ENCODE measurements around the gene ORM2. TPM values are rescaled to one million over a fixed set of nuclear protein-coding genes. Genes with fewer than 3 reads are reported as not detected.

The ORM2 gene
- total and polyA plus RNA-seq, 9 of the 15 experiments (the other 6 are each of a cell fraction or from before 2014, with no cell fraction given) = 0.98 TPM; not detected in 8

DNA sequence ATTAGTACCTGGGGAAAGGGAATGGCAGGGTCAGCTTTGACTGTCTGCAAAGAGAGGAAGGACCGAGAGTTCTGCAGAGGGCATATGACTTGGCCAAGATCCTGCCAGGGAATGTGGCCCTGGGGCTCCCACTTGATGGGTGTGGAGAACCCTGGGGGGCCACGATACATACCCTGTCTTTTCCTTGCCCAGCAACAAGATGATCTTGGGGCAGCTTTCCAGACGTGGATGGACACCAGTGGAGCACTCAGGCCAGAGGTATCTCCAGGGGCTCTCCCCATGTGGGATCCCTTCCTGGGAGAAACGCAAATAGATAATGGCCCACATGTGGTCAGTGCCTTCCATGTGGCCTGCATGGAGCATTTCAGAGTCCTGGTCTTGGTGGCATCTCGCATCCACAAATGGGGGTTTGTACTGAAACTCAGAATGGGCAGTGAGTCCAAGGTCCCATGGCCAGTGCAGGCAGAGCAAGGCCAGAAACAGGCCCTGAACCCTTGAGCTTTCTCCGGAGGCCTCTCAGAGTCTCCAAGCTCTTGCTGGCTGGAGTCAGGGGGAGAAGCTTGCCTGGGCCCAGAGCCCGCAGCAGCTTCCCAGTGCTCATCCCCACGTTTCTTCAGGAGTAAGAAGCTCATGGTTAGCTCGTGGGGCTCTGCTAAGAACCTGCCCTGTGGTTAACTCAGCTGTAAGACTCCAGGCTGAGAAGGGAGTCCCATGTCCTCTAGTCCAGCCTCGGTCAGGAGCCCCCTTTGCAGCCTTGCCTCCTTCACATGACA, 25.1 kb upstream of the ORM2 start:
- H2AFZ ChIP-seq (ENCODE audit: low read depth, low read length) = no peak overlapping the region
- ATAC-seq (no peak), FAIRE-seq (no peak), DNase-seq (ENCODE audit: extremely low read depth in 1 of 4, low spot score in 3 of 4) (no peak)
- H3K27ac ChIP-seq (ENCODE audit: extremely low read depth, low read depth, low read length) = no peak overlapping the region
- BruUV-seq (replicated peaks) = no TSS peak
- peaks cover 3% of the 10 kb centered on the region for H4K20me1 ChIP-seq (replicated peaks; ENCODE audit: control insufficient read depth, insufficient read depth, low read length)
- H3K79me2 ChIP-seq (ENCODE audit: control insufficient read depth, insufficient read depth, low read length) = no peaks in the 10 kb centered on the region
- ChIA-PET POLR2A (interaction anchor here (0.7 kb wide), 1 partner anchor 9 kb away, joined by 3 read pairs; no protein-coding TSS in a partner anchor), CTCF (ENCODE audit: low intra/inter-chr PET ratio) (interaction anchor here (1.1 kb wide), 1 partner anchor 497 kb away, joined by 3 read pairs; no protein-coding TSS in a partner anchor)
- no peaks in the 10 kb centered on the region for H3K9me3 ChIP-seq (replicated peaks; ENCODE audit: control insufficient read depth, insufficient read depth, low read depth, low read length)
- peaks cover 10 to 78% of the 10 kb centered on the region in 2 experiments; a peak in 3 of 5 replicates for H3K27me3 ChIP-seq (ENCODE audit: control insufficient read depth in 2 of 2, insufficient read depth in 2 of 2, low read length in 2 of 2)
- intact Hi-C loops (cut with micrococcal nuclease) (no loop called here), in situ Hi-C loops (cut with MboI) (no loop called here)
- H3K4me2 ChIP-seq (ENCODE audit: insufficient read depth, low read length) = no peak overlapping the region
- no peaks in the 10 kb centered on the region for H3K9me1 ChIP-seq (ENCODE audit: control insufficient read depth, insufficient read depth, low read length)
- TF ChIP-seq NR4A1 (CRISPR knock-in tag; IDR thresholded peaks at IDR 0.05) (no peak), NR4A1 (tag; IDR thresholded peaks at IDR 0.05) (no peak), ZKSCAN1 (IDR thresholded peaks at IDR 0.05; ENCODE audit: low read depth, low read length) (no peak), TBP (optimal IDR thresholded peaks at IDR 0.05; ENCODE audit: low read depth, low read length) (no peak), FOXK2 (conservative IDR thresholded peaks at IDR 0.05 in 1 of 2, IDR thresholded peaks at IDR 0.05 in 1 of 2; ENCODE audit: low read depth in 2 of 2) (no peak), ZKSCAN8 (CRISPR knock-in tag; IDR thresholded peaks at IDR 0.05) (no peak), E2F3 (CRISPR knock-in tag; IDR thresholded peaks at IDR 0.05) (no peak), CTBP1 (IDR thresholded peaks at IDR 0.05; ENCODE audit: borderline replicate concordance) (no peak), FOXK1 (CRISPR knock-in tag; IDR thresholded peaks at IDR 0.05; ENCODE audit: borderline replicate concordance) (no peak), BMI1 (IDR thresholded peaks at IDR 0.05; ENCODE audit: low read length) (no peak), RBBP5 (IDR thresholded peaks at IDR 0.05; ENCODE audit: borderline replicate concordance, insufficient read depth, low read length, poor library complexity, severe bottlenecking) (no peak), GABPB2 (CRISPR knock-in tag; conservative IDR thresholded peaks at IDR 0.05) (no peak)
- TF ChIP-seq, protein P1, sequence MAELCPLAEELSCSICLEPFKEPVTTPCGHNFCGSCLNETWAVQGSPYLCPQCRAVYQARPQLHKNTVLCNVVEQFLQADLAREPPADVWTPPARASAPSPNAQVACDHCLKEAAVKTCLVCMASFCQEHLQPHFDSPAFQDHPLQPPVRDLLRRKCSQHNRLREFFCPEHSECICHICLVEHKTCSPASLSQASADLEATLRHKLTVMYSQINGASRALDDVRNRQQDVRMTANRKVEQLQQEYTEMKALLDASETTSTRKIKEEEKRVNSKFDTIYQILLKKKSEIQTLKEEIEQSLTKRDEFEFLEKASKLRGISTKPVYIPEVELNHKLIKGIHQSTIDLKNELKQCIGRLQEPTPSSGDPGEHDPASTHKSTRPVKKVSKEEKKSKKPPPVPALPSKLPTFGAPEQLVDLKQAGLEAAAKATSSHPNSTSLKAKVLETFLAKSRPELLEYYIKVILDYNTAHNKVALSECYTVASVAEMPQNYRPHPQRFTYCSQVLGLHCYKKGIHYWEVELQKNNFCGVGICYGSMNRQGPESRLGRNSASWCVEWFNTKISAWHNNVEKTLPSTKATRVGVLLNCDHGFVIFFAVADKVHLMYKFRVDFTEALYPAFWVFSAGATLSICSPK (IDR thresholded peaks at IDR 0.05; ENCODE audit: borderline replicate concordance) = no peak
- TF ChIP-seq, protein P2, sequence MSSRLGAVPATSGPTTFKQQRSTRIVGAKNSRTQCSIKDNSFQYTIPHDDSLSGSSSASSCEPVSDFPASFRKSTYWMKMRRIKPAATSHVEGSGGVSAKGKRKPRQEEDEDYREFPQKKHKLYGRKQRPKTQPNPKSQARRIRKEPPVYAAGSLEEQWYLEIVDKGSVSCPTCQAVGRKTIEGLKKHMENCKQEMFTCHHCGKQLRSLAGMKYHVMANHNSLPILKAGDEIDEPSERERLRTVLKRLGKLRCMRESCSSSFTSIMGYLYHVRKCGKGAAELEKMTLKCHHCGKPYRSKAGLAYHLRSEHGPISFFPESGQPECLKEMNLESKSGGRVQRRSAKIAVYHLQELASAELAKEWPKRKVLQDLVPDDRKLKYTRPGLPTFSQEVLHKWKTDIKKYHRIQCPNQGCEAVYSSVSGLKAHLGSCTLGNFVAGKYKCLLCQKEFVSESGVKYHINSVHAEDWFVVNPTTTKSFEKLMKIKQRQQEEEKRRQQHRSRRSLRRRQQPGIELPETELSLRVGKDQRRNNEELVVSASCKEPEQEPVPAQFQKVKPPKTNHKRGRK (tag; IDR thresholded peaks at IDR 0.05) = no peak
- H3K36me3 ChIP-seq (ENCODE audit: control insufficient read depth, insufficient read depth, low read length) = no peaks in the 10 kb centered on the region
- H3K9ac ChIP-seq (ENCODE audit: insufficient read depth in 1 of 2, low read depth in 2 of 2, low read length in 2 of 2) = no peak overlapping the region
- H3K4me1 ChIP-seq (replicated peaks in 1 of 2; ENCODE audit: control insufficient read depth in 2 of 2, insufficient read depth in 2 of 2, low read length in 2 of 2) = no peaks in the 10 kb centered on the region
- no peak overlapping the region for H3K4me3 ChIP-seq
- WGBS (ENCODE audit: insufficient coverage, low coverage, missing lambda C conversion rate) = 1% methylated on average over 9 of the region's 10 CpGs

Measured in K562 (cell line).